HepG2 (cell line): ENCODE results near the gene CBFA2T2. TPM values are rescaled to one million over a fixed set of nuclear protein-coding genes. Genes with fewer than 3 reads are reported as not detected.

ENCODE experiments used
- ATF1 ChIP-seq: IDR thresholded peaks from 2 replicates; pipeline ENCODE4 v1.6.1; 2016; ENCODE audit warnings: mild to moderate bottlenecking, control low read depth
- ATF4 ChIP-seq, 2 experiments: fragments of 450-650 bp in 1 of 2; sonication (generic) in 1 of 2; formaldehyde crosslinking; IDR thresholded peaks; 2 replicates each; pipeline versions ENCODE4 v1.5.0 to v1.8.0; 2020 to 2022; ENCODE audit warnings: mild to moderate bottlenecking in 1 of 2, missing genetic modification reagents in 1 of 2
- CSRNP1 ChIP-seq: sonication (generic); formaldehyde crosslinking; IDR thresholded peaks from 2 replicates; pipeline ENCODE4 v1.8.1; 2023; ENCODE audit warnings: mild to moderate bottlenecking, missing genetic modification reagents
- FOXP1 ChIP-seq, 2 experiments: fragments of 450-650 bp in 1 of 2; IDR thresholded peaks; 2 replicates each; pipeline ENCODE4 v1.6.1; 2017 to 2018; ENCODE audit warnings: antibody characterized with exemption in 1 of 2
- HES4 ChIP-seq: sonication (generic); formaldehyde crosslinking; IDR thresholded peaks from 2 replicates; pipeline ENCODE4 v1.9.0; 2021; ENCODE audit warnings: mild to moderate bottlenecking, missing genetic modification reagents, borderline replicate concordance
- MAFG ChIP-seq: sonication (generic); formaldehyde crosslinking; IDR thresholded peaks from 2 replicates; pipeline ENCODE4 v1.5.1; 2020; ENCODE audit warnings: mild to moderate bottlenecking, missing genetic modification reagents
- RBAK ChIP-seq: sonication (generic); formaldehyde crosslinking; IDR thresholded peaks from 2 replicates; pipeline ENCODE4 v1.5.1; 2020; ENCODE audit warnings: mild to moderate bottlenecking, missing genetic modification reagents
- SRSF4 ChIP-seq: fragments of 200-400 bp; formaldehyde crosslinking; IDR thresholded peaks from one replicate; pipeline ENCODE4 v1.6.1; 2018; ENCODE audit warnings: mild to moderate bottlenecking, low read depth, low read length, moderate library complexity; ENCODE audit not compliant: poor library complexity, severe bottlenecking
- TCF7L2 ChIP-seq: IDR thresholded peaks from 2 replicates; pipeline ENCODE4 v1.6.1; 2011; ENCODE audit warnings: mild to moderate bottlenecking, low read depth, low read length, moderate library complexity
- TFDP1 ChIP-seq: IDR thresholded peaks from 2 replicates; pipeline ENCODE4 v1.6.1; 2016; ENCODE audit warnings: missing compliant biosample characterization, missing genetic modification reagents, borderline replicate concordance
- TP53 ChIP-seq: sonication (generic); formaldehyde crosslinking; conservative IDR thresholded peaks from 2 replicates; pipeline ENCODE4 v1.4.0; 2020; ENCODE audit warnings: missing genetic modification reagents
- ZBTB44 ChIP-seq: sonication (generic); formaldehyde crosslinking; IDR thresholded peaks from 2 replicates; pipeline ENCODE4 v1.4.0; 2020; ENCODE audit warnings: missing genetic modification reagents
- ZIK1 ChIP-seq: sonication (generic); formaldehyde crosslinking; IDR thresholded peaks from 2 replicates; pipeline ENCODE4 v1.5.0; 2020; ENCODE audit warnings: mild to moderate bottlenecking, low read depth, missing genetic modification reagents, borderline replicate concordance
- ZNF326 ChIP-seq: sonication (generic); formaldehyde crosslinking; IDR thresholded peaks from 2 replicates; pipeline ENCODE4 v1.4.0; 2020; ENCODE audit warnings: missing genetic modification reagents, borderline replicate concordance
- ZNF512B ChIP-seq: sonication (generic); formaldehyde crosslinking; IDR thresholded peaks from 2 replicates; pipeline ENCODE4 v1.5.1; 2020; ENCODE audit warnings: missing genetic modification reagents, mild to moderate bottlenecking, borderline replicate concordance
- ZNF580 ChIP-seq: IDR thresholded peaks from 2 replicates; pipeline ENCODE4 v1.6.1; 2016; ENCODE audit warnings: low read depth, borderline replicate concordance
- ZNF766 ChIP-seq: sonication (generic); formaldehyde crosslinking; IDR thresholded peaks from 2 replicates; pipeline ENCODE4 v1.5.0; 2020; ENCODE audit warnings: missing genetic modification reagents, borderline replicate concordance
- ZSCAN25 ChIP-seq: sonication (generic); formaldehyde crosslinking; IDR thresholded peaks from 2 replicates; pipeline ENCODE4 v1.8.0; 2022; ENCODE audit warnings: mild to moderate bottlenecking, missing genetic modification reagents
- polyA plus RNA-seq, 8 experiments: library from polyadenylated mRNA; depleted of rRNA in 3 of 8; stranded (reverse) in 7 of 8; unstranded in 1 of 8; fragments of >200 nt; fragmentation: Illumina TruSeq in 4 of 8; extraction: Trizol in 4 of 8; gene quantifications; 2 replicates each; pipeline versions ENCODE4 v1.2.1 to v1.2.3, GENCODE V29; 2011 to 2016; ENCODE audit warnings: low read depth in 4 of 8, missing spikeins in 1 of 8, mixed read lengths in 1 of 8; ENCODE audit not compliant: insufficient read depth in 1 of 8
- total RNA-seq, 5 experiments: library from RNA; depleted of rRNA; stranded (reverse); fragments of >200 nt; fragmentation: Illumina TruSeq; extraction: Trizol; gene quantifications; 2 replicates each; pipeline ENCODE4 v1.2.3, GENCODE V29; 2016; ENCODE audit warnings: low read depth in 1 of 5

The CBFA2T2 gene
- total and polyA plus RNA-seq, 2 of the 13 experiments (the other 11 are each of a cell fraction or from before 2014, with no cell fraction given): 6.3 to 21.2 TPM

GRCh38 chr20:33672426-33673113, 182.7 kb downstream of the CBFA2T2 start (continued):
- no peak for TF ChIP-seq TP53 (CRISPR knock-in tag)
- 0 out of 2 replicates have a peak, but pooled peaks have one; percentile 11 for TF ChIP-seq CSRNP1 (CRISPR knock-in tag)
- peak; percentile 16; the same call in 1 of the 2 replicates for TF ChIP-seq ZNF512B (CRISPR knock-in tag)
- no peak for TF ChIP-seq SRSF4
- 0 out of 4 replicates have a peak, but pooled peaks of 1 of the 2 experiments have one; percentile 48 for TF ChIP-seq ATF4 (CRISPR knock-in tag; IDR thresholded peaks at IDR 0.05)
- TF ChIP-seq RBAK (CRISPR knock-in tag): no peak
- peak; percentile 68; the same call in 1 of the 2 replicates for TF ChIP-seq ZNF580 (CRISPR knock-in tag)
- no peak for TF ChIP-seq MAFG
- TF ChIP-seq ATF1 (CRISPR knock-in tag): no peak
- no peak for TF ChIP-seq TFDP1 (CRISPR knock-in tag)
- TF ChIP-seq ZBTB44 (CRISPR knock-in tag): no peak
- 0 out of 2 replicates have a peak, but pooled peaks have one; percentile 30 for TF ChIP-seq ZIK1
- no peak for TF ChIP-seq ZNF326 (CRISPR knock-in tag)
- 0 out of 2 replicates have a peak, but pooled peaks have one; percentile 15 for TF ChIP-seq ZSCAN25
- no peak for TF ChIP-seq HES4 (CRISPR knock-in tag)
- TF ChIP-seq TCF7L2: no peak
- TF ChIP-seq ZNF766 (CRISPR knock-in tag): 0 out of 2 replicates have a peak, but pooled peaks have one; percentile 3
- TF ChIP-seq FOXP1 (IDR thresholded peaks at IDR 0.05): no peak
- no peak for TF ChIP-seq FOXP1 (CRISPR knock-in tag; IDR thresholded peaks at IDR 0.05)
